ENCODE measurements around the gene CLDN9. TPM values are rescaled to one million over a fixed set of nuclear protein-coding genes. Genes with fewer than 3 reads are reported as not detected.

CLDN9 gene
- total and polyA plus RNA-seq, 9 of the 15 experiments (the other 6 are each of a cell fraction or from before 2014, with no cell fraction given) = 0.12 to 0.44 (median 0.22) TPM; not detected in 4

DNA sequence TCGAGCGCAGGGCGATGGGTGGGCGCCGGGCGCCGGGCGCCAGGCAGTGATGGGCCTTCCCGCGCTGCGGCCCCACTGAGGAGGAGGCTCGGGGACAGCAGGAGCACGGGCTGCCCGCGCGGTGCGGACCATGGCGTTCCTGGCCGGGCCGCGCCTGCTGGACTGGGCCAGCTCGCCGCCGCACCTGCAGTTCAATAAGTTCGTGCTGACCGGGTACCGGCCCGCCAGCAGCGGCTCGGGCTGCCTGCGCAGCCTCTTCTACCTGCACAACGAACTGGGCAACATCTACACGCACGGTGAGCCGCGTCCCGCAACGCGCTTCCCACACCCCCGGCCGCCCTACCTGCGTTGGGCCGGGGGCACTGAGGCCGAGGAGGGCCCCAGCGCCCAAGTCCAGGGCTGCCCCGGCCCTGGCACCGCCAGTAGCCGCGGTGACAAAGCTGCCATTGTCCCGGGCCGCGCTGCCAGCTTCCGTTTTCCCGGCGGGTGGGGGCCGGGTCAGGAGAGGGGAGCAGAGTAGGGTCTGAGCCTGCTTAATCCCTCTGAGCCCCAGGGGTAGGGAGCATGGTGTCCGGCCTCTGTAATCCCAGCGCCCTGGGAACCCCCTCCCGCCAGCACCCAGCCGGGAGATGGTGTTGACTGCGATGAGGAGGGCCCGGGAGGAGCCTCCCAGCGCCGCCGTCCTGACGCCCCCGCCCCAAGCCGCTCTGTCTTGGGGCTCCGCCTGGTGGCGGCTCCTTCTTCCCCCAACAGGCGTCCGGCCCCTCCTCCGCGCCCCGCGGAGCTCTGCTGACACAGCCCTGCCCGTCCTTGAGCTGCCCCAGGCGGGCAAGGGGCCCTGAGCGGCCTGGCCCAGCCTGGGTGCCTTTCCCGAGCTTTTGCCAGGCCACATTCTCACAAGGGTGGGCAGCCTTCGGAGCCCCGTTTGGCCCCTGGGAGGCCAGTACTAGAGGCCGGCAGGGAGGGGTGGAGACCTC lies 42.9 kb upstream of the CLDN9 start (continued):
- TF ChIP-seq ZNF584 (CRISPR knock-in tag; IDR thresholded peaks at IDR 0.05; ENCODE audit: low read depth) (no peak), ZNF717 (CRISPR knock-in tag; IDR thresholded peaks at IDR 0.05) (no peak), ZNF561 (CRISPR knock-in tag; conservative IDR thresholded peaks at IDR 0.05) (no peak), ZSCAN32 (CRISPR knock-in tag; IDR thresholded peaks at IDR 0.05) (no peak), LCOR (CRISPR knock-in tag; IDR thresholded peaks at IDR 0.05) (peak; percentile 72; the same call in 1 of the 2 replicates), U2AF2 (optimal IDR thresholded peaks at IDR 0.05; ENCODE audit: low read depth, low read length) (no peak), PCBP2 (IDR thresholded peaks at IDR 0.05; ENCODE audit: low read depth, low read length, poor library complexity, severe bottlenecking) (no peak), SMARCE1 (IDR thresholded peaks at IDR 0.05) (no peak), SRSF1 (IDR thresholded peaks at IDR 0.05; ENCODE audit: low read depth, low read length) (no peak), XRCC3 (IDR thresholded peaks at IDR 0.05) (no peak), TAF7 (tag; IDR thresholded peaks at IDR 0.05) (no peak), NR2F6 (CRISPR knock-in tag; IDR thresholded peaks at IDR 0.05) (no peak), NCOR1 (IDR thresholded peaks at IDR 0.05) (0 out of 2 replicates have a peak, but pooled peaks have one; percentile 28), KDM2B (CRISPR knock-in tag; IDR thresholded peaks at IDR 0.05) (no peak), IRF1 (CRISPR knock-in tag; IDR thresholded peaks at IDR 0.05; ENCODE audit: borderline replicate concordance) (no peak), SRSF9 (IDR thresholded peaks at IDR 0.05; ENCODE audit: borderline replicate concordance, low read depth, low read length) (no peak), SIRT6 (IDR thresholded peaks at IDR 0.05; ENCODE audit: low read depth, low read length) (no peak), ZNF121 (CRISPR knock-in tag; conservative IDR thresholded peaks at IDR 0.05) (no peak)
- TF ChIP-seq, protein P1, sequence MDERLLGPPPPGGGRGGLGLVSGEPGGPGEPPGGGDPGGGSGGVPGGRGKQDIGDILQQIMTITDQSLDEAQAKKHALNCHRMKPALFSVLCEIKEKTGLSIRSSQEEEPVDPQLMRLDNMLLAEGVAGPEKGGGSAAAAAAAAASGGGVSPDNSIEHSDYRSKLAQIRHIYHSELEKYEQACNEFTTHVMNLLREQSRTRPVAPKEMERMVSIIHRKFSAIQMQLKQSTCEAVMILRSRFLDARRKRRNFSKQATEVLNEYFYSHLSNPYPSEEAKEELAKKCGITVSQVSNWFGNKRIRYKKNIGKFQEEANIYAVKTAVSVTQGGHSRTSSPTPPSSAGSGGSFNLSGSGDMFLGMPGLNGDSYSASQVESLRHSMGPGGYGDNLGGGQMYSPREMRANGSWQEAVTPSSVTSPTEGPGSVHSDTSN (CRISPR knock-in tag; IDR thresholded peaks at IDR 0.05; ENCODE audit: low read depth) = no peak
- TF ChIP-seq, protein P1 (tag; conservative IDR thresholded peaks at IDR 0.05; ENCODE audit: low read depth) = no peak
- TF ChIP-seq, protein P2, sequence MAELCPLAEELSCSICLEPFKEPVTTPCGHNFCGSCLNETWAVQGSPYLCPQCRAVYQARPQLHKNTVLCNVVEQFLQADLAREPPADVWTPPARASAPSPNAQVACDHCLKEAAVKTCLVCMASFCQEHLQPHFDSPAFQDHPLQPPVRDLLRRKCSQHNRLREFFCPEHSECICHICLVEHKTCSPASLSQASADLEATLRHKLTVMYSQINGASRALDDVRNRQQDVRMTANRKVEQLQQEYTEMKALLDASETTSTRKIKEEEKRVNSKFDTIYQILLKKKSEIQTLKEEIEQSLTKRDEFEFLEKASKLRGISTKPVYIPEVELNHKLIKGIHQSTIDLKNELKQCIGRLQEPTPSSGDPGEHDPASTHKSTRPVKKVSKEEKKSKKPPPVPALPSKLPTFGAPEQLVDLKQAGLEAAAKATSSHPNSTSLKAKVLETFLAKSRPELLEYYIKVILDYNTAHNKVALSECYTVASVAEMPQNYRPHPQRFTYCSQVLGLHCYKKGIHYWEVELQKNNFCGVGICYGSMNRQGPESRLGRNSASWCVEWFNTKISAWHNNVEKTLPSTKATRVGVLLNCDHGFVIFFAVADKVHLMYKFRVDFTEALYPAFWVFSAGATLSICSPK (IDR thresholded peaks at IDR 0.05; ENCODE audit: borderline replicate concordance) = no peak
- TF ChIP-seq, protein P3, sequence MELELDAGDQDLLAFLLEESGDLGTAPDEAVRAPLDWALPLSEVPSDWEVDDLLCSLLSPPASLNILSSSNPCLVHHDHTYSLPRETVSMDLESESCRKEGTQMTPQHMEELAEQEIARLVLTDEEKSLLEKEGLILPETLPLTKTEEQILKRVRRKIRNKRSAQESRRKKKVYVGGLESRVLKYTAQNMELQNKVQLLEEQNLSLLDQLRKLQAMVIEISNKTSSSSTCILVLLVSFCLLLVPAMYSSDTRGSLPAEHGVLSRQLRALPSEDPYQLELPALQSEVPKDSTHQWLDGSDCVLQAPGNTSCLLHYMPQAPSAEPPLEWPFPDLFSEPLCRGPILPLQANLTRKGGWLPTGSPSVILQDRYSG (tag; conservative IDR thresholded peaks at IDR 0.05; ENCODE audit: low read depth) = no peak
